Neutrophil (primary cell): ENCODE data around the gene SBF1.
"Not testable (repeated sequence)": the region's sequence is repeated elsewhere in the genome, so short reads cannot be mapped to it uniquely, and the experiment has no call there.

Experiments used
- H3K27ac ChIP-seq: fragments of 200-600 bp; sonication (generic); 2 replicates; pipeline ENCODE4 v1.5.1; 2016; ENCODE audit warnings: mild to moderate bottlenecking, moderate library complexity
- H3K27me3 ChIP-seq: fragments of 200-600 bp; sonication (generic); 2 replicates; pipeline ENCODE4 v1.6.0; 2016; ENCODE audit warnings: mild to moderate bottlenecking
- H3K36me3 ChIP-seq: fragments of 200-600 bp; sonication (generic); 2 replicates; pipeline ENCODE4 v1.5.1; 2017
- H3K4me1 ChIP-seq, 2 experiments: fragments of 200-600 bp in 1 of 2; sonication (generic) in 1 of 2; 1 replicate in 1 of 2; 2 replicates in 1 of 2; pipeline versions ENCODE4 v1.5.1 to v1.6.1; 2013 to 2016; ENCODE audit warnings: low read depth in 1 of 2, low read length in 1 of 2, mild to moderate bottlenecking in 1 of 2, moderate library complexity in 1 of 2; ENCODE audit not compliant: control insufficient read depth in 1 of 2, insufficient read depth in 1 of 2
- H3K4me3 ChIP-seq, 2 experiments: fragments of 200-600 bp in 1 of 2; sonication (generic) in 1 of 2; 1 replicate in 1 of 2; 2 replicates in 1 of 2; pipeline ENCODE4 v1.5.1; 2013 to 2016; ENCODE audit warnings: low read depth in 1 of 2, low read length in 1 of 2, mild to moderate bottlenecking in 1 of 2, moderate library complexity in 1 of 2
- H3K9me3 ChIP-seq: fragments of 200-600 bp; sonication (generic); 2 replicates; pipeline ENCODE4 v1.5.1; 2016
- TF ChIP-seq, protein P1 (sequence below): fragments of 200-600 bp; sonication (generic); IDR thresholded peaks from 2 replicates; pipeline ENCODE4 v1.5.1; 2016; ENCODE audit warnings: antibody characterized with exemption

Gene SBF1

DNA sequence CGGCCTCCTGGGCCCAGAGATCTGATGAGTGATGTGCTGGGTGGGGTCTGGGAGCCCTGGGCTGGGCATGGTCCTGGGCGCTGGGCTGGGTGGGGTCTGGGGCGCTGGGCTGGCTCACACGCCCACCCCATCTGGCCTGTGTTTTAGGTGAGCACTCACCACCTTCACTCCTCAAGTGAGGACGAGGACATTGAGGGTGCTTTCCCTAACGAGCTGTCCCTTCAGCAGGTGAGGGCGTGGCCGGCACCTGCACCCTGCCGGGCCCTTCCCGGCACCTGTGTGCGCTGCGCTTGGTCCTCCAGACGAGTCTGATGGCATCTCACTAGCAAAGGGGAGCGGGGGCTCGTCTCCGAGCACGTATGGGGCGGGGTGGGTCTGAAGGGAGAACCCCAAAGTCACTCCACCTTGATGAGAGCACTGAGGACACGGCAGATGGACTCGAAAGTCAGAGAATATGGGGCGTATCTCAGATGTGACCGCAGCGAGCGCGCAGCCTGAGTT lies 37.9 kb downstream of the SBF1 start:
- Histone ChIP-seq H3K36me3 (peaks cover 89% of the 10 kb centered on the region), H3K27ac (no peak overlapping the region), H3K27me3 (no peaks in the 10 kb centered on the region)

GRCh38 chr22:50436015-50436830 lies 38.6 kb downstream of the SBF1 start:
- Histone ChIP-seq H3K27me3 (no peaks in the 10 kb centered on the region), H3K27ac (no peak overlapping the region), H3K4me3 (no peak overlapping the region), H3K4me1 (no peaks in the 10 kb centered on the region), H3K9me3 (no peaks in the 10 kb centered on the region), H3K36me3 (peaks cover 89% of the 10 kb centered on the region)
- TF ChIP-seq, protein P1, sequence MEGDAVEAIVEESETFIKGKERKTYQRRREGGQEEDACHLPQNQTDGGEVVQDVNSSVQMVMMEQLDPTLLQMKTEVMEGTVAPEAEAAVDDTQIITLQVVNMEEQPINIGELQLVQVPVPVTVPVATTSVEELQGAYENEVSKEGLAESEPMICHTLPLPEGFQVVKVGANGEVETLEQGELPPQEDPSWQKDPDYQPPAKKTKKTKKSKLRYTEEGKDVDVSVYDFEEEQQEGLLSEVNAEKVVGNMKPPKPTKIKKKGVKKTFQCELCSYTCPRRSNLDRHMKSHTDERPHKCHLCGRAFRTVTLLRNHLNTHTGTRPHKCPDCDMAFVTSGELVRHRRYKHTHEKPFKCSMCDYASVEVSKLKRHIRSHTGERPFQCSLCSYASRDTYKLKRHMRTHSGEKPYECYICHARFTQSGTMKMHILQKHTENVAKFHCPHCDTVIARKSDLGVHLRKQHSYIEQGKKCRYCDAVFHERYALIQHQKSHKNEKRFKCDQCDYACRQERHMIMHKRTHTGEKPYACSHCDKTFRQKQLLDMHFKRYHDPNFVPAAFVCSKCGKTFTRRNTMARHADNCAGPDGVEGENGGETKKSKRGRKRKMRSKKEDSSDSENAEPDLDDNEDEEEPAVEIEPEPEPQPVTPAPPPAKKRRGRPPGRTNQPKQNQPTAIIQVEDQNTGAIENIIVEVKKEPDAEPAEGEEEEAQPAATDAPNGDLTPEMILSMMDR: no peak

More for the DNA sequence above, 37.9 kb downstream of the SBF1 start:
- no peaks in the 10 kb centered on the region for H3K9me3 ChIP-seq
- H3K4me3 ChIP-seq: no peak overlapping the region
- no peaks in the 10 kb centered on the region for H3K4me1 ChIP-seq
- TF ChIP-seq, protein P1: no peak

GRCh38 chr22:50435291-50436014 lies 39.4 kb downstream of the SBF1 start:
- no peaks in the 10 kb centered on the region for H3K27me3 ChIP-seq

DNA sequence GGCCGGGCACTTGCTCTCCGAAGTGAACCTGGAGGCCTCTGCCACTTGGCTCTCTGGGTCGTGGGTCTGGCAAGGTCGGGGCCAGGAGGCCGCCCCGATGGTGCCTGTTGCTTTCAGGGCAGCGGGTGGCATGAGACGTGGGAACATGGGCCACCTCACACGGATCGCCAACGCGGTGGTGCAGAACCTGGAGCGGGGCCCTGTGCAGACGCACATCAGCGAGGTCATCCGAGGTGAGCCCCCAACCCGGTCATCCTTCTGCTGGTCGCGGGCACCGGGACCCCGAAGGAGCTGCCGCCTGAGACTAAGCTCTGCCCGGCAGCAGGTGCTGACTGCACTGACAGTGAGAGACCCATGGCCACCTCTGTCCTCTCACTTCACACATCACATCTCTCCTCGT lies 40.0 kb downstream of the SBF1 start:
- peaks cover 89% of the 10 kb centered on the region for H3K36me3 ChIP-seq
- H3K9me3 ChIP-seq: no peaks in the 10 kb centered on the region
- no peaks in the 10 kb centered on the region for H3K4me1 ChIP-seq
- H3K27ac ChIP-seq: no peak overlapping the region
- no peaks in the 10 kb centered on the region for H3K27me3 ChIP-seq
- TF ChIP-seq, protein P1: no peak
- H3K4me3 ChIP-seq: no peak overlapping the region

More at GRCh38 chr22:50435291-50436014, 39.4 kb downstream of the SBF1 start:
- peaks cover 89% of the 10 kb centered on the region for H3K36me3 ChIP-seq
- H3K4me3 ChIP-seq: no peak overlapping the region
- H3K9me3 ChIP-seq: no peaks in the 10 kb centered on the region
- TF ChIP-seq, protein P1: no peak
- no peak overlapping the region for H3K27ac ChIP-seq
- no peaks in the 10 kb centered on the region for H3K4me1 ChIP-seq

DNA sequence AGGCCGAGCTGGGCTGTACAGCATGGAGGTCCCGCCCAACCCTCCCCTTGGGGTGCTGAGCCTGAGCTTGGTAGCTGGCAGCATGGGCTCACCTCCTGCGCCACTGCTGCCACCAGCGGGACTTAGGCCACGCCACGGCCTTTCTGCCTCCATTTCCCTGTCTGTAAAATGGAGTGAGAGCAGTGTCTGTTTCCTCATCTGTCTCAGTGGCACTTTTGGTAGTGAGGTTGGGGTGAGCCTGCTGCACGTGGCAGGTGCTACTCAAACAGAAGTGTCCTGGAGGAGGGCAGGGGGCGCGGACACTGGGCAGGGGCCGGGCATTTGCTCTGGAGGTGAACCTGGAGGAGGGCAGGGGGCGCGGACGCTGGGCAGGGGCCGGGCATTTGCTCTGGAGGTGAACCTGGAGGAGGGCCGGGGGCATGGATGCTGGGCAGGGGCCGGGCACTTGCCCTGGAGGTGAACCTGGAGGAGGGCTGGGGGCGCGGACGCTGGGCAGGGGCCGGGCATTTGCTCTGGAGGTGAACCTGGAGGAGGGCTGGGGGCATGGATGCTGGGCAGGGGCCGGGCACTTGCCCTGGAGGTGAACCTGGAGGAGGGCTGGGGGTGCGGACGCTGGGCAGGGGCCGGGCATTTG lies 41.8 kb downstream of the SBF1 start:
- H3K27me3 ChIP-seq, H3K27ac ChIP-seq, H3K4me3 ChIP-seq, H3K9me3 ChIP-seq, H3K4me1 ChIP-seq: not testable (repeated sequence)
- peaks cover 89% of the 10 kb centered on the region for H3K36me3 ChIP-seq
